CD4-positive, alpha-beta T cell (primary cell): ENCODE data around the gene PIN1. TPM values are rescaled to one million over a fixed set of nuclear protein-coding genes. Genes with fewer than 3 reads are reported as not detected.
A peak's percentile ranks its signal among the peaks of the same experiment; 100 is the strongest.

Source experiments
- ATAC-seq: fragments of 200-7000 bp; cut with Tn5 transposase; one replicate; pipeline ENCODE4 v1.10.0; 2022; ENCODE audit warnings: mild to moderate bottlenecking; ENCODE audit not compliant: poor library complexity
- CTCF ChIA-PET: fragments of 350-600 bp; sonication (Branson Sonifier 250); formaldehyde crosslinking; loops from one replicate; lab custom pipeline; 2021; ENCODE audit warnings: antibody characterized with exemption, inconsistent platforms; lab: Charles Lee
- POLR2A ChIA-PET: fragments of 350-600 bp; sonication (Branson Sonifier 250); formaldehyde crosslinking; loops from one replicate; lab custom pipeline; 2021; ENCODE audit warnings: antibody characterized with exemption, inconsistent platforms; lab: Charles Lee
- DNase-seq, 14 experiments: peaks; one replicate each; pipeline ENCODE4 v3.0.0-alpha.2; 2013 to 2020; ENCODE audit warnings: mixed read lengths in 2 of 14
- H3K27ac ChIP-seq, 2 donors: one replicate each; pipeline versions ENCODE4 v1.5.1 to v1.7.0; 2013; ENCODE audit warnings: low read length in 2 of 2, low read depth in 1 of 2, mild to moderate bottlenecking in 1 of 2
- H3K27me3 ChIP-seq, 2 experiments: 1 replicate in 1 of 2; 2 replicates in 1 of 2; pipeline versions ENCODE4 v1.6.1 to v1.7.0; 2013; ENCODE audit warnings: low read length in 2 of 2, control low read depth in 1 of 2, mild to moderate bottlenecking in 1 of 2, moderate library complexity in 1 of 2; ENCODE audit not compliant: insufficient read depth in 2 of 2, control insufficient read depth in 1 of 2
- H3K36me3 ChIP-seq: one replicate; pipeline ENCODE4 v1.6.1; 2013; ENCODE audit warnings: low read length, control low read depth; ENCODE audit not compliant: insufficient read depth
- H3K4me1 ChIP-seq: one replicate; pipeline ENCODE4 v1.6.1; 2013; ENCODE audit warnings: low read length, control low read depth; ENCODE audit not compliant: insufficient read depth
- H3K4me3 ChIP-seq: one replicate; pipeline ENCODE4 v1.5.1; 2013; ENCODE audit warnings: mild to moderate bottlenecking, low read length, moderate library complexity
- H3K9me3 ChIP-seq, 2 experiments: 1 replicate in 1 of 2; 2 replicates in 1 of 2; pipeline versions ENCODE4 v1.6.1 to v1.7.0; 2013; ENCODE audit warnings: low read length in 2 of 2, mild to moderate bottlenecking in 2 of 2, control low read depth in 1 of 2, moderate library complexity in 1 of 2; ENCODE audit not compliant: control insufficient read depth in 1 of 2, insufficient read depth in 1 of 2
- H3K27ac Mint-ChIP-seq: one replicate; pipeline ENCODE4 v1.8.0; 2020; ENCODE audit warnings: mixed read lengths
- H3K27me3 Mint-ChIP-seq: one replicate; pipeline ENCODE4 v1.8.0; 2021; ENCODE audit warnings: mixed read lengths
- H3K36me3 Mint-ChIP-seq: one replicate; pipeline ENCODE4 v1.8.0; 2021; ENCODE audit warnings: low read depth, mixed read lengths
- H3K4me1 Mint-ChIP-seq: one replicate; pipeline ENCODE4 v1.8.0; 2021; ENCODE audit warnings: low read depth, mixed read lengths
- H3K4me3 Mint-ChIP-seq: one replicate; pipeline ENCODE4 v1.8.0; 2020; ENCODE audit warnings: mild to moderate bottlenecking, mixed read lengths
- H3K9me3 Mint-ChIP-seq: one replicate; pipeline ENCODE4 v1.8.0; 2020; ENCODE audit warnings: mixed read lengths
- intact Hi-C, 2 experiments: fragments of 100-400 bp; cut with DNase I in 1 of 2; cut with micrococcal nuclease in 1 of 2; formaldehyde crosslinking; loops; one replicate each; pipeline versions ENCODE4 v1.15.1 to v1.9.0; 2023 to 2025; cut with DNase I, micrococcal nuclease
- total RNA-seq, 174 experiments: library from RNA in 2 of 174; stranded (reverse) in 2 of 174; gene quantifications; one replicate each; pipeline ENCODE4 v1.2.3 and lab custom pipeline; 2021 to 2026
- TF ChIP-seq, protein P1 (sequence below): fragments of 200-600 bp; IDR thresholded peaks from one replicate; pipeline ENCODE4 v1.8.0; 2022; ENCODE audit warnings: antibody characterized with exemption, mild to moderate bottlenecking

PIN1 gene
- total RNA-seq, 2 experiments from 2014 or later: 33.2 to 35.3 TPM

DNA sequence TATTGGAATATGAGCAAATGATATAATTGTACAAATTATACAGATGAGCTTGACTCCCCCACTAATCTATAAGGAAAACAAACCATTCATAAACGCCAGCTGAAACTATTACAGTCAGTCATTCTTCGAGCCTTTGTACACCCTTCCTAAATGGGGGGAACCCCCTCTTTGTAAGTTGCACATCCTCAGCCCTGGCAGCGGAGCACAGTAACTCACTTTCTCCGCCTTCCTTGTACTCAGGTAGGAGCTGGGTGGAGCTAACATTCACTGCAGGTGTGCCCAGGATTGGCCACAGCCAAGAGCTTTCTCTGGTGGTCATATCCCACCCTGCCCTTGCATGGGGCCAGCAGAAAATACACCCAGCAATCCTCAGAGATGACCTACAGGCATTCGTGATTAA lies 28.6 kb downstream of the PIN1 start:
- CTCF ChIA-PET: no interaction called here

DNA sequence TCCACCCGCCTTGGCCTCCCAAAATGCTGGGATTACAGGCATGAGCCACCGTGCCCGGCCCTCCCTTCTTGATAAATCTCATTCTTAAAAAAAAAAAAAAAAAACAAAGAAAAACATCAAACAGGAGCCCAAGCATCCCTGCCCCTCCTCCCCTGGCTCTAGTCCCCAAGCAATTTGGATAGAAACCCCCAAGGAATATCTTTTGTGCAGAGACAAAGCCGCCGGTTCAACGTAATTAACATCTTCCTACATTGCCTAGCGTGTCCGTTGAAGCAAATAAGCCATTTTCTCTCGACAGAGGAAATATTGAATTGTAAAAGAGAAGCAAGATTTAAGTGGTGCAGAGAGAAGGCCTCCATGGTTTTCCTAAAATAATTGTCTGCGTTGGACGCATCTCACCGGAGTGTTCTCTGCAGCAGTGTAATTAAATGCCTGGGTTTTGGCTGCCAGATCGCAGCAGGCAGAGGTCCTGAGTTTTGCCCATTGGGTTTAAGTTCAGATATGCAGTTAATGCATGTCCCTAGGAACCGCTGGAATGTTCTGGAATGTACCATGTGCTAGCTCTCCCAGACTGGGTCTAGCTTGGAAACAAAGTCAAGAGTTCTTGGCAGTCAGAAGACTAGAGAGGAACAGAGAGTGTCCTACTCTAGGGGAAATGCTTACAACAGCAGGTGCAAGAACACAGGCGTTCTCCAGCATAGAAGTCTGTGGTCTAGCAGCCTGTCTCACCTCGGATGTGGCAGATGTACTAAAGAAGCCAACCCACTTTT lies 30.8 kb downstream of the PIN1 start:
- no peaks in the 10 kb centered on the region for H3K36me3 ChIP-seq
- H3K27me3 ChIP-seq: no peaks in the 10 kb centered on the region
- POLR2A ChIA-PET: interaction anchor here (0.6 to 4.0 kb wide), 2 partner anchors 8 to 31 kb away, joined by 3 to 27 read pairs; partner anchors contain the start of gene PIN1
- CTCF ChIA-PET: no interaction called here
- no peak overlapping the region for H3K27ac ChIP-seq
- peak overlapping the region; percentile 90 for H3K27ac Mint-ChIP-seq
- H3K9me3 Mint-ChIP-seq: no peaks in the 10 kb centered on the region
- H3K36me3 Mint-ChIP-seq: no peaks in the 10 kb centered on the region
- H3K4me1 Mint-ChIP-seq: peaks cover 56% of the 10 kb centered on the region
- intact Hi-C loops: loop anchor here in 1 of 2 experiments (2.0 kb wide), 1 partner anchor 17 kb away; no protein-coding TSS in a partner anchor
- H3K9me3 ChIP-seq: no peaks in the 10 kb centered on the region
- no peaks in the 10 kb centered on the region for H3K27me3 Mint-ChIP-seq
- H3K4me1 ChIP-seq: peaks cover 66% of the 10 kb centered on the region
- no peak overlapping the region for H3K4me3 ChIP-seq
- peak overlapping the region; percentile 70 for H3K4me3 Mint-ChIP-seq
- DNase-seq (peak in 12 of 14 experiments; percentile 26 to 84 (median 49)), ATAC-seq (peak; percentile 78)
- TF ChIP-seq, protein P1, sequence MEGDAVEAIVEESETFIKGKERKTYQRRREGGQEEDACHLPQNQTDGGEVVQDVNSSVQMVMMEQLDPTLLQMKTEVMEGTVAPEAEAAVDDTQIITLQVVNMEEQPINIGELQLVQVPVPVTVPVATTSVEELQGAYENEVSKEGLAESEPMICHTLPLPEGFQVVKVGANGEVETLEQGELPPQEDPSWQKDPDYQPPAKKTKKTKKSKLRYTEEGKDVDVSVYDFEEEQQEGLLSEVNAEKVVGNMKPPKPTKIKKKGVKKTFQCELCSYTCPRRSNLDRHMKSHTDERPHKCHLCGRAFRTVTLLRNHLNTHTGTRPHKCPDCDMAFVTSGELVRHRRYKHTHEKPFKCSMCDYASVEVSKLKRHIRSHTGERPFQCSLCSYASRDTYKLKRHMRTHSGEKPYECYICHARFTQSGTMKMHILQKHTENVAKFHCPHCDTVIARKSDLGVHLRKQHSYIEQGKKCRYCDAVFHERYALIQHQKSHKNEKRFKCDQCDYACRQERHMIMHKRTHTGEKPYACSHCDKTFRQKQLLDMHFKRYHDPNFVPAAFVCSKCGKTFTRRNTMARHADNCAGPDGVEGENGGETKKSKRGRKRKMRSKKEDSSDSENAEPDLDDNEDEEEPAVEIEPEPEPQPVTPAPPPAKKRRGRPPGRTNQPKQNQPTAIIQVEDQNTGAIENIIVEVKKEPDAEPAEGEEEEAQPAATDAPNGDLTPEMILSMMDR: no peak

More for the DNA sequence above, 28.6 kb downstream of the PIN1 start:
- H3K27ac ChIP-seq: peak overlapping the region; percentile 41 to 71
- intact Hi-C loops: loop anchor here (2.0 kb wide), 4 partner anchors 15 to 51 kb away; partner anchors contain the start of gene PIN1 (in 1 of the 2)
- ATAC-seq: peak; percentile 65
- H3K36me3 ChIP-seq: no peaks in the 10 kb centered on the region
- DNase-seq: peak in 9 of 14 experiments; percentile 13 to 57 (median 33)
- TF ChIP-seq, protein P1: no peak
- H3K9me3 ChIP-seq: no peaks in the 10 kb centered on the region
- peak overlapping the region; percentile 32 for H3K4me3 ChIP-seq
- POLR2A ChIA-PET: interaction anchor here (0.9 to 2.5 kb wide), 2 partner anchors 29 to 36 kb away, joined by 4 to 7 read pairs; partner anchors contain the start of genes PIN1 and UBL5
- Mint-ChIP-seq H3K27me3 (no peaks in the 10 kb centered on the region), H3K27ac (peak overlapping the region; percentile 88), H3K4me1 (peaks cover 70% of the 10 kb centered on the region), H3K36me3 (no peaks in the 10 kb centered on the region), H3K4me3 (peak overlapping the region; percentile 76), H3K9me3 (no peaks in the 10 kb centered on the region)
- H3K27me3 ChIP-seq: no peaks in the 10 kb centered on the region
- H3K4me1 ChIP-seq: peaks cover 85% of the 10 kb centered on the region

DNA sequence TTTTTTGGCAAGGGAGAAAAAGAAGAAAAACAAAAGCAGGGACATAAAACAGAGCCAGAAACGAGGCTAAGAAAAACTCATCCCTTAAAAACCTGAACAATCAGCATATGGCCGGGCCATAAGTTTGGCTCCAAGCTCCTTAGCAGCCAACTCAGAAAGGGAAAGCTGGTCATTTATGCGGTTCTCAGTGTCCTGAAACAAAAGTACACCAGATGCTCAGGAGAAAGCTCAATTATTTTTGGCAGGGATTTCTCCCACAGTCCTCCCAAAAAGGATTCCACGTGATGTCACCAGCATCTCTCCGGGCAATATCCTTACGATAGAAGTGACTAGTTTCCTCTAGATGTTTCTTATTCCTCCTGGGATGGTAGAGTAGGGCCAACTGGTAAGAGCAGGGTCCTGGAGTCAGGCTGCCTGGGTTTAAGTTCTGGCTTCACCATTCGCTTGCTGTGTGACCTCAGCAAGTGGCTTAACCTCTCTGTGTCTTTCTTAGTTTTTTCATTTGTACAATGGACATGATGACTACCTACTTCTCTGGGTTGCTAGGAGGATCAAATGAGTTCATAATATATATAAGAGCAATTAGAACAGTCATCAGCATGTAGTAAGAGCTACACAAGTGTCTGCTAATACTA lies 34.0 kb downstream of the PIN1 start:
- H3K4me1 ChIP-seq: peaks cover 34% of the 10 kb centered on the region
- Mint-ChIP-seq H3K4me3 (no peak overlapping the region), H3K27me3 (no peaks in the 10 kb centered on the region), H3K4me1 (peaks cover 26% of the 10 kb centered on the region), H3K27ac (no peak overlapping the region), H3K9me3 (no peaks in the 10 kb centered on the region), H3K36me3 (no peaks in the 10 kb centered on the region)
- H3K36me3 ChIP-seq: no peaks in the 10 kb centered on the region
- no peak overlapping the region for H3K4me3 ChIP-seq
- intact Hi-C loops: no loop called here
- ChIA-PET CTCF (no interaction called here), POLR2A (interaction anchor here (0.6 to 4.0 kb wide), 2 partner anchors 11 to 29 kb away, joined by 3 to 27 read pairs; no protein-coding TSS in a partner anchor)
- DNase-seq (no peak), ATAC-seq (no peak)
- H3K27ac ChIP-seq: no peak overlapping the region
- TF ChIP-seq, protein P1: no peak
- no peaks in the 10 kb centered on the region for H3K9me3 ChIP-seq
- H3K27me3 ChIP-seq: no peaks in the 10 kb centered on the region
